GM18907 (cell line): Measurements from ENCODE around the gene MATN4.
"Not testable (repeated sequence)": the region's sequence is repeated elsewhere in the genome, so short reads cannot be mapped to it uniquely, and the experiment has no call there.

Experiments
- ATAC-seq: cut with Tn5 transposase; IDR thresholded peaks from one replicate; pipeline ENCODE4 v1.9.1; 2021; ENCODE audit warnings: mild to moderate bottlenecking, moderate library complexity; ENCODE audit not compliant: unreplicated experiment

MATN4 gene

GRCh38 chr20:45308117-45308778 is at the start of gene MATN4:
Gene MATN4 (minus strand): TSS chr20:45308299. CDS start chr20:45305582, 2,717 bp downstream.
- ATAC-seq, result no peak

GRCh38 chr20:45355209-45356084 is 47.3 kb upstream of the MATN4 start:
- no peak for ATAC-seq

- no peak for ATAC-seq
Measured at GRCh38 chr20:45354423-45355208, 46.5 kb upstream of the MATN4 start.

DNA sequence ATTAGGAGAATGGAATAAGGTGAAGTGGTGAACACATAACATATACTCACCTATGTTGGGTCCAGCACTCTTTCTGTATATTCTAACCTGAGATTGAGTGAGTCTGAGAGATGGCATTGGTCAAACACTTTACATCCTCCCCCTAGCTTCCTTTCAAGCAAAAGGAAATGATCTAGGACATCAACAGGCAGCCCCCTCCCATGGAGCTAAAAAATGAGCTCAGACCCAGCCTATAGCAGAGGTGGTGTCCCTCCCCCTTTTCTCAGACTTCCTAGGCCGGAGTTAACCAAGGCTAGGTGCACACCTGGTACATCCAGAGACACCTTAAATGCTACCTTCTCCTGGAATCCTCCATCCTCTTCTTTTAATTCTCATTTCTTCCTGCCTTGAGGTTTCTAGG is 45.6 kb upstream of the MATN4 start:
- ATAC-seq, result no peak

DNA sequence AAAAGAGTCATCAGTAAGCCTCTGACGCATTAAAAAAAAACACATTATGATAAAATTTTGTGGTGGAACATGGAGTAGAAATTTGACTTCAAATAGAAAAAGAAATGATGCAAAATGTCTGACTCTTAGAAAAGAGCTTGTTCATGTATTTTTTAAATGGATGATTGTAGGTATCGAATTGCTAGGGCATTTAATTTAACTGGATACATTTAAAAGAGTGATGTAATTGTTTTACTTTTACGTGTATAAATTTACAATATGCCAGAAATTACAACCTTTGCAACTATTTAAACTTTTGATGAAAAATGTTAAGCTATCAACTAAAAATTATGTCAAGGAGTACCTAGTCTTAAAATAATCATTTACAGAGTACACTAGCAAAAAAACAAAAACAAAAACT is 44.6 kb upstream of the MATN4 start:
- ATAC-seq, result no peak

DNA sequence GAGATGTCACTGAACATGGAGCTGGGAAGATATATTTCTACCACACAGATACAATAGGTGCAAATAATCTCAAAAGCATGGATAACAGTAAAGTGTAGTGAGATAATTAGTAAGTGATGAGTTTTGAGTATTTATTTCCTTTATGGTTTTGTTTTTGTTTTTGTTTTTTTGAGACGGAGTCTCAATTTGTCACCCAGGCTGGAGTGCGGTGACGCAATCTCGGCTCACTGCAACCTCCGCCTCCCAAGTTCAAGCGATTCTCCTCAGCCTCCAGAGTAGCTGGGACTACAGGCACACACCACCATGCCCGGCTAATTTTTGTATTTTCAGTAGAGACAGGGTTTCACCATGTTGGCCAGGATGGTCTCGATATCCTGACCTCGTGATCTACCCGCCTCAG is 42.7 kb upstream of the MATN4 start:
- ATAC-seq, result not testable (repeated sequence)

- no peak for ATAC-seq
Measured at GRCh38 chr20:45350217-45350616, 42.1 kb upstream of the MATN4 start.

DNA sequence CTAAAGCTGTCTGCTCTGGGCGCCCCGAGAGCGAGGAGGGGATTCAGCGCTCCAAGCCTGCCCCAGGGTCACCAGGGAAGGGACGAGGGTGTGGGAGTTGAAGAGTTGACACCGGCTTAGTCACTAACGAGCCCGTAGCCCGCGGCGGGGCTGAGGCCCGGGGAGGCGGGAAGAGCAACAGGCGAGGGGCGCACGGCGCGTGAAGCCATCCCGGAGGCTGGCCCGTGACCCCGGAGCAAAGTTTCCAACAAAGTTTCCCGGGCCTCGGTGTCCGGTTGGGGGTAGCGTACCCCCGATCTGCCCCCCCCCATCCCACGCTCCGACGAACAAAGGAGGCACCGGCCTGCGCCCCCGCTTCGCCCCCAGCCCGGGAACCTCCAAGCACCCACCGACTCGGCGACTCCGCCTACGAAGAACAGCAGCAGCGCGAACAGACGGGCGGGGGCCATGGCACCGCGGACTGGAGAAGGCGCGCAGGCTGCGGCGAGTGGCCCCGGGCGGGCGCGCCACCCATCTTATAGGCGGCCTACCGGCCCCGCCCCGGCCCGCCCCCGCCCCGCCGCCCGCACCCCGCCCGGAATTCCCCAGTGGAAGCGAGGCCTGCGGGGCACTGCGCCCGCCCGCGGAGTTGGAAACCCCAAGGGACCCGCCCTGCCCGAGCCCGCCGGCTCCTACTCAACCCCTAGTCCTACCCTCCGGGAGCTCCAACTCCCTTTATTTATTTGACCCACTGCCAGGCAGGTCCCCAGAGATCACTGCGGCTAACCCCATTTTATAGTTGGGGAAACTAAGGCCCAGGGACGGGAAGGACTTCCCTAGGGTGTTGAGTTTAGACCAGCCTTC is 40.1 kb upstream of the MATN4 start, which contains the start of gene SDC4:
Gene SDC4 (minus strand): TSS at position 489 of the 843 bp plus-strand sequence. CDS start 40 bp downstream, at position 449.
- ATAC-seq, result peak; percentile 43

DNA sequence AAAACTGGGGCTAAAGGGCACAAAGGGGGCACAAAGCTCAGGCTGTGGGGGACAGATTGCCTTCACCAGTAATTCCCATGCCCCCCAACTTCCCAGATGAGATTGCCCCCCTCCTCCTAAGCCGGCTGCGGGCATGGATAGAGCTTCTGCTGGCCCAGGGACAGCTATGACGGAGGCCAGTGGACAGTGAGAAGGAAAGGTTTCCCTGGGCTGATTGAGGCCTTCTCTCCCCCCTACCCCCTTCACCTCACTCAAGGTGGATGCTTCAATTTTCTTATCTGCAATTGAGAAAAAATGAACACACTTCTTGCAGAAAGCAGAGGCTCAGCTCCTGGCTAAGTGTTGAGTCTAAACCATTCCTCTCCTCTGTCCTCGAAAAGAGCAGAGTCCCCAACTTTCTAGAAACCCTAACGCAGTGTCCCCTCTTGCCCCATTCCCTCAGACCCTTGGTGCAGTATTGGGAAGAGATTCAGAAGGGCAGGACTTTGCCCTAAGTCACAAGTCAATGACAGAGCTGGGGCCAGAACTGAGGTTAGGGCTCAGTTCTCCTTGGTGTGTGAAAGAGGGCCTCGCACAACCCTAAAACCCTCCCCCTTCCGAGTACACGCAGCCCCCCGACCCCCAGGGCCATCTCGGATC is 39.3 kb upstream of the MATN4 start:
- no peak for ATAC-seq

DNA sequence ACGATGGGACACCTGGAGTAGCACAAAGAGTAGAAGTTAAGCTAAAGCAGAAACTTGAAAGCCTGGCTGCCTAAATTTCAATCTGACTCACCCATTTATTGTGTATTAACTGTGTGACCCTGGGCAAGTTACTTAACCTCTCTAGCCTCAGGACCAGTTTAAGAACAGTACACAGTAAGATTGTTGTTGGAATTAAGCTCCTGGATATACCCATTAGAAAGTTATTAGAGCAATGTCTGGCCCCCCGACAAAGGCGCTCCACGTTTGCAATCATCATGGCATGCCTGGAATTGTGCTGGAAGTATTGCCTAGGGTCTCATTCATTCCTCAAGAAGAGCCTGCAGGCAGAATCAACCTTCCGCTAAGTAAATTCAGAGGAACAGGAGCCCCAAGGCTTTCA is 38.8 kb upstream of the MATN4 start:
- ATAC-seq, result no peak

DNA sequence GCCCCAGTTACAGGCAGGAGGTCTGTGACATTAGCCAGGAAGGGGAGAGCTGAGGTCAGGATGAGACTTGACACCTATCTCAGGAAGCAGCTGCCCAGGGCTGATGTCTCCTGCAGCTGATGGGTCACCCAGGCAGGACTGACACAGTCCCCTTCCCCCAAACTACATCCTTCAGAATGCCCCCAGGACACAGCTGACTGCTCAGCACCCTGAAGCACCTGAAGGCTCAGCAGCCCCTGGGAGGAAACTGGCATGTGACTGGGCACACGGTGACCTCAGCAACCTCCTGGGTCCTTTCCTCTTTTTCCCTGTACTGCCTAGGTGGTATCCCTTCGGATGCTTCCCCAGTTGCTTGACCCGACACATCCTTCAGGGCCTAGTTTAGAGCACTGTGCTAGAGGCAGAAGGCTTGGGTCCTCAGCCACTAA is 38.2 kb upstream of the MATN4 start:
- no peak for ATAC-seq

- ATAC-seq, result no peak
Measured at GRCh38 chr20:45345104-45345936, 37.2 kb upstream of the MATN4 start.

DNA sequence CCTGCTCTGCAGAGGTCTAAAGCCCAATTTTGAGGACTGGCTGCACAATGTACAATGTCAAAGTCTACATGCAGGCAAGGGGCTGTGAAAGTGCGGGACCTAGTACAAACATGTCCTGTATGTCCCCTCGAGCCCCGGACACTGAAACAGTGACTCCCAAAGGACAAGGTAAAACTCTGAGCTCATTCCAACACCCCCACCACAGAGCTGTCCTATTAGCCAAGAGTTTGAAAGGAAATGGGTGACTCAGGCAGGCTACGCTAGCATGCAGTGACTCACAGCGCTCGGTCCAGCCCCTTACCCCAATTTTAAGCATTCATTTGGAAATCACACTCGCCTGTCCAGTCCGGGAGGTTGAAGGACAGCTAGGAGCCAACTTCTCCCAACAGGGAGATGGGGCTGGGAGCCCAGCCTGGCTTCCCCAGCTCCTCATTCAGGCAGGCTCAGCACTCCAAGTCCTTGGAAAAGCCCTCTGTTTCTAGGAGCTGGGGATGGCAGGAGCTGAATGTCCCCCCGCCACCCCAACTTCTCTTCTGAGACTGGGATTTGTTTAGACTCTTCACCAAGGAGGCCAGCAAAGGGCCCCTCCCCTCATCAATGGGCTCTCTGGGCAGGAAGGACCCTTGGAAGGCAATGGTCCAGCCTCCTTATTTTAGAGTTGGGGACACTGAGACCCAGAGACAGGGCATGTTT is 36.2 kb upstream of the MATN4 start:
- ATAC-seq, result no peak

DNA sequence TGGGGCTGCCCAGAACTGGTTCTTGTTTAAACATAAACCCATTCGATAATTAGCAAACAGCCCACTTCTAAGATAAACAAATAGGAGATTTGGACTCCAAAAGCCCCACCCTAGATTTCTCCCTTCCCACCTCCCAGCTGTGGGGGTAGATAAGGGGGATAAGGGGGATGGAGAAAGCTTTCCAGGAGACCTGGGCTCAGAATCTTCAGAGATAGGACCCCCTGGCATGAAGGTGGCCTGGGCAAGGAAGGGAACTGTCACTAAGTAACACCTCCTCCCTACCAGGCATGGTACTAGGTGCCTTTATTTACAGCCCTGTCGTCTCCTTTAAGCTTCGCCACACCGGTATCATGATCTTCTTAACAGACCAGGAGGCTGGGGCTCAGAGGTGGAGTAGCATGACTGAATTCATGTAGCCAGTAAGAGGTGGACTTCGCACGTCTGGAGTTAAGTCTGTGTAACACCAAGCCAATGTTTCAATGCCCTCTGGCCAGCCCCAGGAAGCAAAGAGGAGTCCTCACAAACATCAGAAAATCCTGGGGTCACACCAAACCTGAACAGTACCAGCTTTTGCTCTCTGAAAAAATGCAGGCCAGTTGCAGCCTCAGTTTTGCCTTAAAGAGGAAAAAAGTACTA is 35.6 kb upstream of the MATN4 start:
- no peak for ATAC-seq

DNA sequence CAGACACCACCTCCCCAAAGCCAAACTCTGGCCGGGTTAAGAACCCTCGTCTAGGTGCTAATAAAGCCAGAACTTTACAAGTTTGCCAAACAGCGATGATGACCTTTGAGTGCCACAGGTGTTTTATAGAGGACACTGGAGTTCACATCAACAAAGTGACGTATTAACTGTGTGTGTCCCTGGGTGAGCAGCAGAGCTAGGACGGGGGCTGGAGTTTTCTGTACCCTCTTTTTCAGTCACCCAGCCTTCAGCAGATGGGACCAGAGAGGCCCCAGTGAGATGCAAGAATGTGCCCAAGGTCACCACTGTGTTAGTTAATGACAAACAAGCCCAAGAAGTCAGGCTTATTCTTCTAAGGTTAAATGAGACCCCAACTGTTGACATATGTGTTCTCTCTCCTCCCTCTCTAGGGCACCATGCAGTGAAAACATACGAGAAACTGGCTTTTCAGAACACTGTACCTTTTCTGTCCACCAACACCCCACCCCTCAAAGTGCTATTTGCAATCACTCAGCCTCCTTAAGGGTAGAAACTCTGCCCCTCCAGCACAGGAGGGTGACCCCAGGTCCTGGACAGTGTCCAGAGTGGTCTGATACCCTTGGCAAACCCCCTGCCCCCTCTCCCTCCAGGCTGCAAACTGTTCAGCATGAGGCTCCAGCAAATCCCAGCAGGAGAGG is 34.9 kb upstream of the MATN4 start:
- ATAC-seq, result no peak

- no peak for ATAC-seq
Measured at GRCh38 chr20:45341939-45342854, 34.1 kb upstream of the MATN4 start.
